Glutamatergic neuron (in vitro differentiated cells): ENCODE measurements around the gene AFMID. TPM values are rescaled to one million over a fixed set of nuclear protein-coding genes. Genes with fewer than 3 reads are reported as not detected.

Experiments used
- DNase-seq: peaks from one replicate; pipeline ENCODE4 v3.0.0; 2022
- H3K27ac Mint-ChIP-seq: one replicate; pipeline ENCODE4 v1.8.0; 2020; ENCODE audit warnings: mild to moderate bottlenecking, mixed read lengths, inconsistent platforms; ENCODE audit not compliant: unreplicated experiment
- H3K27me3 Mint-ChIP-seq: one replicate; pipeline ENCODE4 v1.8.0; 2020; ENCODE audit warnings: mild to moderate bottlenecking, moderate library complexity, mixed read lengths, inconsistent platforms; ENCODE audit not compliant: unreplicated experiment
- H3K36me3 Mint-ChIP-seq: one replicate; pipeline ENCODE4 v1.8.0; 2020; ENCODE audit warnings: mild to moderate bottlenecking, mixed read lengths, inconsistent platforms; ENCODE audit not compliant: unreplicated experiment
- H3K4me1 Mint-ChIP-seq: one replicate; pipeline ENCODE4 v1.8.0; 2020; ENCODE audit warnings: mild to moderate bottlenecking, low read depth, mixed read lengths, inconsistent platforms; ENCODE audit not compliant: unreplicated experiment
- H3K4me3 Mint-ChIP-seq: one replicate; pipeline ENCODE4 v1.8.0; 2020; ENCODE audit warnings: mild to moderate bottlenecking, mixed read lengths, inconsistent platforms; ENCODE audit not compliant: unreplicated experiment
- H3K9me3 Mint-ChIP-seq: one replicate; pipeline ENCODE4 v1.8.0; 2020; ENCODE audit warnings: mild to moderate bottlenecking, moderate library complexity, mixed read lengths, inconsistent platforms; ENCODE audit not compliant: unreplicated experiment
- CTCF ChIP-seq: fragments of 200-600 bp; sonication (generic); IDR thresholded peaks from one replicate; pipeline ENCODE4 v1.5.0; 2021; ENCODE audit not compliant: partially characterized antibody, unreplicated experiment
- total RNA-seq: library from RNA; stranded (reverse); fragmentation: NEBNext Ultra II Directional; extraction: Animal tissue kit (Norgen Biotek cat#: 25700); gene quantifications from one replicate; pipeline ENCODE4 v1.2.1, GENCODE V29; 2021; ENCODE audit not compliant: unreplicated experiment

The AFMID gene
- total RNA-seq, 1 donor from 2014 or later: 29.9 TPM

- H3K36me3 Mint-ChIP-seq: no peaks in the 10 kb centered on the region
- TF ChIP-seq CTCF: no peak
- H3K4me3 Mint-ChIP-seq: no peak overlapping the region
- peak; percentile 78 for DNase-seq
- H3K4me1 Mint-ChIP-seq: no peaks in the 10 kb centered on the region
- H3K9me3 Mint-ChIP-seq: no peaks in the 10 kb centered on the region
- no peak overlapping the region for H3K27ac Mint-ChIP-seq
- peaks cover 12% of the 10 kb centered on the region for H3K27me3 Mint-ChIP-seq
Observed at GRCh38 chr17:78140169-78141051, 46.8 kb upstream of the AFMID start.

- Mint-ChIP-seq H3K27ac (no peak overlapping the region), H3K4me3 (no peak overlapping the region), H3K27me3 (peaks cover 10% of the 10 kb centered on the region), H3K4me1 (no peaks in the 10 kb centered on the region), H3K36me3 (no peaks in the 10 kb centered on the region), H3K9me3 (no peaks in the 10 kb centered on the region)
- no peak for DNase-seq
- TF ChIP-seq CTCF: no peak
Observed at GRCh38 chr17:78141437-78142118, 45.6 kb upstream of the AFMID start.

GRCh38 chr17:78142119-78142861 is 44.9 kb upstream of the AFMID start:
- no peak for DNase-seq
- Mint-ChIP-seq H3K27me3 (peaks cover 10% of the 10 kb centered on the region), H3K27ac (no peak overlapping the region), H3K4me1 (no peaks in the 10 kb centered on the region), H3K4me3 (no peak overlapping the region), H3K36me3 (no peaks in the 10 kb centered on the region), H3K9me3 (no peaks in the 10 kb centered on the region)
- TF ChIP-seq CTCF: no peak

GRCh38 chr17:78143214-78144146 is 43.7 kb upstream of the AFMID start:
- DNase-seq: no peak
- H3K36me3 Mint-ChIP-seq: no peaks in the 10 kb centered on the region
- no peak overlapping the region for H3K27ac Mint-ChIP-seq

More at GRCh38 chr17:78143214-78144146, 43.7 kb upstream of the AFMID start:
- no peak for TF ChIP-seq CTCF
- Mint-ChIP-seq H3K4me1 (peaks cover under 1% of the 10 kb centered on the region), H3K4me3 (no peak overlapping the region), H3K27me3 (peaks cover 10% of the 10 kb centered on the region), H3K9me3 (no peaks in the 10 kb centered on the region)
